NCI-H1048 (cell line): ENCODE data around the gene UBAC1.
"Not testable (repeated sequence)": the region's sequence is repeated elsewhere in the genome, so short reads cannot be mapped to it uniquely, and the experiment has no call there.

Source experiments
- DNase-seq: peaks from one replicate; lab custom pipeline; 2025; lab: John Stamatoyannopoulos, UW

The UBAC1 gene

DNA sequence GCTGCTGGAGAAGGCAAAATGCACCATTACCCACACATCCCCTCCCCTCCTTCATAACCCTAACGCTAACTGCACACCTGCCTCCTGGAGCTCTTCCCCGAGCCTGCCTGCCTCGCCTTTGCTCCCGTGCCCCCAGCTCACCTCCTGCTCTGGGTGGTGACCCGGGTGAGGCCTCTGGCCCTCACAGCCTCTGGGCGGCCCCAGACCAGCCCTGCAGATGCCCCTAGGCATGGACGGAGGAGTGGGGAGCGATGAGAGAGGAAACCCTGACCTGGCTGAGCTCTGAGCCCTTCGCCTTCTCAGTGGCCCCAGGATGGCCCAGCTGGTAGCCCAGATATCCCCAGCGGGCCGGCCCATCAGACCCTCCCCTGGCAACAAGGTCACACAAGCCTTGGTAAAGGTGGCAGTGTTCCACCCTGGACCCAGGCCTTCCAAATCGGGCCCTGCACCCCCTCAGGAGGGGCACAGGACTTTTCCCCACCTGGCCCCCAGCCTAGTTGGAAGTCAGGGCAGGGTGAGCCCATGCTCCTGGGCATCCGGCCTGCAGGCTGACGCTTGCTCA lies 39.3 kb downstream of the UBAC1 start:
- DNase-seq = no peak

DNA sequence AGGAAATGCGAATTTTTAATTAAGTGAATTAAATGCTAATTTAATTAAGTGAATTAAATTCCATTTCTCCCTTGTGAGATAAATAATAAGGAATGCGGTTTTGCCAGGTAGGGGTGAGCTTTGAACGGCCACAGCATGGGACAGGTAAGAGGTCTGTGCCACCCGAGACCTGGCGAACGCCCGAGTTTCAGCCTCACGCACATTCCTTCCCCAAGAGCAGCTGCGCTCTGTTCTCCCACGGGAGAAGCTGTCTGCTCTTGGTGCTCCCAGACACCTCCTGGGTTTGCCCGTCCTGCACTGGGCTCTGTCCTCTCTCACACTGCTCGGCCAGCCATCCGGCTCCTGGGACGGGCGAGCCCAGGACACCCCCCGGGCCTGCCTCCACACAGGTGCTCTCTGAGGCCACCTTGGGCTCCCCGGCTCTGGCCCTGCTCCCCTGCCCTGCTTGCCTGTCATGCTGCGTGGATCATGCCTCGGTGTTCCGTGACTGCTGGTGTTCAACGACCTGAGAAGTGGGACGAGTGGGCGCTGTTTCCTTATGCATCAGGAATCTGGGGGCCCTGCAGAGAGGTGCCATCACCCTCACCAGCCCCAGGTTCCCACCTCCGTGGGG lies 40.1 kb downstream of the UBAC1 start:
- no peak for DNase-seq

DNA sequence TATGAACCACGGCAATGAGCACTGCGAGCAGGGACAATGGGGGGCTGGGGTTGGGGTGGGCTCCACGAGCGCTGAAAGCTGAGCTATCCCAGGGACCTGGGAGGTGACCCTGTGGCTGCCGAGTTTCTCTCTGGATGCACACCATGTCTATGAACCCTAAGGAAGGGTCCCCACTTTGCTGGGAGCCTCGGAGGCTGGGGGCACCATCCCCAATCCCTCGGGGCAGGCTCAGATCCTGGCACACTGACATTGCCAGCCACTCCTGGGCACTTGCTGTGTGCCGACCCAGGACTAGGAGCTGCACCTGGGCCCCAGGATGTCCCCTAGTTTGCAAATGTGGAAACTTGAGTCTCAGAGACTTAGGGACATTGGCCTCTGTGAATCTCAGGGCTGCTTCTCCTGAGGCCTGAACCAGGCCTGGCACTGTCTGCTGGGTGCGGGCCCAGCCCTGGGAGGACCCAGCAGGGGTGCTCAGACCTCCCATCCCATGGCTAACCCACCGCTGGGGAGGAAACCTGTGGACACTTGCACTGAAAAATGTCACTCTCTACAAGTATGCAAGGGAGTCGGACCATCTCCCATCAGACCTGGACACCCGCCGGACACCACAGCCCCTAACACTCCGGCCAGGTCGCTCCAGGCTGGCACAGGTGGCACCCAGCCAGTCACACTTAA lies 40.8 kb downstream of the UBAC1 start:
- no peak for DNase-seq

DNA sequence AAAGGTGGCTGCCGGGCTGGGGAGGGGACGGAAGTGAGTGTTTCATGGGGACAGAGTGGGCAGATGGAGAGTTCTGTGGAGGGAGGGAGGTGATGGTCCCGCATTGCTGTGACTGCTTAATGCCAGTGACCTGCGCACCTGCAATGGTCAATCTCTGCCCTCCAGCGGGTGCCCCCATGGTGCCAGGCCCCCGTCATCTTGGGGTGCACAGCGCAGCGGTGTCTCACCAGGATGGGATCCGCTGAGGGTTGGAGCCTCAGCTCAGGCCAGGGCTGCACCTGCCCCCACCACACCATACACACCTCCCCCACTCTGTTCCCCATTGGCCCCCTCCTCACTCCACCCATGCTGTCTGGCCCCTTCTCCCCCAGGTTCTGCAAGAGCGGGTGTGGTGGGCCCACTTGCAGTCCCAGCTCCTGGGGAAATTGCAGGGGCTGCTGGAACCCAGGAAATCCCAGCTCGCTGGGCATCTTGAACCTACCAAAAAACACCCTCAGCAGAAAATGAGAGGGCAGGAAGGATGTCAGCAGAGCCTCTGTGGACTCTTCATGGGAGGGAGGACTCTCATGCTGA lies 41.8 kb downstream of the UBAC1 start:
- DNase-seq = no peak

DNA sequence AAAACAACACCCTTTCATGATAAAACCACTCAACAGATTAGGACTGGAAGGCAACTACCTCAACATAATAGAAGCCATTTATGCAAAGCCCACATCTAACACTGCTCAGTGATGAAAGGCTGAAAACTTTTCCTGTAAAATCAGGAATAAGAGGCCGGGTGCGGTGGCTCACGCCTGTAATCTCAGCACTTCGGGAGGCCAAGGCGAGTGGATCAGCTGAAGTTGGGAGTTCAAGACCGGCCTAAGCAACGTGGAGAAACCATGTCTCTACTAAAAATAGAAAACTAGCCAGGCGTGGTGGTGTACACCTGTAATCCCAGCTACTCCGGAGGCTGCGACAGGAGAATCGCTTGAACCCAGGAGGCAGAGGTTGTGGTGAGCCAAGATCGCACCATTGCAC lies 44.9 kb downstream of the UBAC1 start:
- not testable (repeated sequence) for DNase-seq

DNA sequence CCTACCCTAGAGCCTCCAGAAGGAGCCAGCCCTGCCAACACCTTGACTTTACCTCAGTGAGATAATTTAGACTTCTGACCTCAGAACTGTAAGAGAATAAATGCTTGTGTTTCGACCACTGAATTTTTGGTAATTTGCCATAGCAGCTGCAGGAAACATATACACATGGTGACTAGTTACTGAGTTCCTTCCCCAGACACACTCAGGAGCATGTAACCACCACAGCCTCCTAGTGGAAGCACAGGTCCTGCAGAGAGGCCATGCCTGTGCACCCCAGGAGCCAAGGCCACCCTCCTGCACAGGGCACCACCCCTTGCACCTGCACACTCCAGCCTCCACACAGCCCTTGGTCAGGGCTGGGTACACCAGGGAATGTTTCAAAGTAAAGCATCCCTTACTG lies 46.3 kb downstream of the UBAC1 start:
- no peak for DNase-seq

DNA sequence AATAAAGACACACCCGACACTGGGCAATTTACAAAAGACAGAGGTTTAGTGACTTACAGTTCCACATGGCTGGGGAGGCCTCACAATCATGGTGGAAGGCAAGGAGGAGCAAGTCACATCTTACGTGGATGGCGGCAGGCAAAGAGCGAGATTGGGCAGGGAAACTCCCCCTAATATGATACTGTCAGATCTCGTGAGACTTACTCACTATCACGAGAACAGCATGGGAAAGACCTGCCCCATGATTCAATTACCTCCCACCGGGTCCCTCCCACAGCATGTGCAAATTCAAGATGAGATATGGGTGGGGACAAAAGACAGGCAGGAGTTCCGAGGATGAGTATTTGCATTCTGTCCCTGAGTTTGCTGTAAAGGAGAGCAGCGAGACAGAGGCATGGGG lies 49.9 kb downstream of the UBAC1 start:
- not testable (repeated sequence) for DNase-seq

DNA sequence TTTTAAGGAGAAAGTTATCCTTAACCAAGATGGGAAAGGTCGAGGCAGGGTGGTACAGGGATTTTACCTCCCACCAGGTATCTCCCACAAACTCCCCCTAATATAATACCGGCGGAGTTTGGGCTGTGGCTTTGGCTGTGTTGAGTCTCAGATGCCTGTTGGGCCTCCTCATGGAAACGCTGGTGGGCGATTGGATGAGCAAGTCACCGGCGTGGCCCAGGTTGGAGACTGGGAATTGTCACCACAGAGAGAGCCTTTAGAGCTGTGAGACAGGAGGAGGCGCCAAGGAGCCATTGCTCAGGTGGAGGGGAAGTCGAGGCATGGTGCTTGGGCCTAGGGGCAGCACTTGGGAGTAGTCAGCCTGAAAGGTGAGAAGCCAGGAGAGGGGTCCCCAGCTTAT lies 50.4 kb downstream of the UBAC1 start:
- no peak for DNase-seq

DNA sequence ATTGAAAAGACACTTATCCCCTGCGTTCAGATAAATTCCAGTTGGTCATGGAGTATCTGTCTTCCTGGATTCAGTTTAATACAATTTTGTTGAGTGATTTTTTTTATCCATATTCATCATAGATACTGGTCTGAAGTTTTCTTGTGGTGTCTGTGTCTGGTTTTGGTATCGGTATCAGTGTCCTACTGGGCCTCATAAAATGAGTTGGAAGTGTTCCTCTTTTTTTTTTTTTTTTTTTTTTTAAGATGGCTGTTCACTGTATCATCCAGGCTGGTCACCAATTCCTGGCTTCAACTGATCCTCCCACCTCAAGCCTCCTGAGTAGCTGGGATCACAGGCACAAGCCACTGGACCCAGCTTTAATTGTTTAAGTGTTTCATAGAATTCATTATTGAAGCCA lies 51.0 kb downstream of the UBAC1 start:
- no peak for DNase-seq

DNA sequence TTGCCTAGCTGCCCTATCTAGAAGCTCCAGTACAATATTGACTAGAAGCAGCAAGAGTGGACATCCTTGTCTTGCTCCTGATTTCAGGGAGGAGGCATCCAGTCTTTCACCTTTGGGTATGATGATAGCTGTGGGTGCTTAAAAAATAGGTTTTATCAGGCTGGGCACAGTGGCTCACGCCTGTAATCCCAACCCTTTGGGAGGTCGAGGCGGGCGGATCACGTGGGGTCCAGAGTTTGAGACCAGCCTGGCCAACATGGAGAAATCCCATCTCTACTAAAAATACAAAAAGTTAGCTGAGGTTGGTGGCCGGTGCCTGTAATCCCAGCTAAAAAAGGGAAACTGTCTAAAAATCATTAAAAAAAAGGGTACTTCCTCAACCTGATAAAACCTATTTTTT lies 51.8 kb downstream of the UBAC1 start:
- no peak for DNase-seq

DNA sequence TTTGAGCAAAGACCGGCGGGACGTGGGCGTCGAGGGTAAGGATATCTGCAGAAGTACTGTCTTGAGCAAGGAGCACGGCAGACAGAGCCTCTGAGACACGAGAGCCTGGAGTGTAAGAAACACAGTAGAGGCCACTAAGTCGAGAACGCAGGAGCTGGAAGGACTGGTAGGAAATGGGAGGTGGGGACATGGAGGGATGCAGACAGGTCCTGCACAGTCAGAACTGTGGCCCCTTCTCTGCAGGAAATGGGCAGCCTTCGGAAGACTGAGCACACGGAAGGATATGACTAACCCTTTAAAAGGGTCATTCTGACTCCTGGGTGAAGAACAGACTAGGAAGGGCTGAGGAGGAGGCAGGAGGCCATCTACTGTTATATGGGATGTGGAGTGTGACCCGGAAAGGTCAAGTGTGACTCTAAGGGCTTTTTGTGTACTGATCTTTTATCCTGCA lies 52.4 kb downstream of the UBAC1 start:
- no peak for DNase-seq

DNA sequence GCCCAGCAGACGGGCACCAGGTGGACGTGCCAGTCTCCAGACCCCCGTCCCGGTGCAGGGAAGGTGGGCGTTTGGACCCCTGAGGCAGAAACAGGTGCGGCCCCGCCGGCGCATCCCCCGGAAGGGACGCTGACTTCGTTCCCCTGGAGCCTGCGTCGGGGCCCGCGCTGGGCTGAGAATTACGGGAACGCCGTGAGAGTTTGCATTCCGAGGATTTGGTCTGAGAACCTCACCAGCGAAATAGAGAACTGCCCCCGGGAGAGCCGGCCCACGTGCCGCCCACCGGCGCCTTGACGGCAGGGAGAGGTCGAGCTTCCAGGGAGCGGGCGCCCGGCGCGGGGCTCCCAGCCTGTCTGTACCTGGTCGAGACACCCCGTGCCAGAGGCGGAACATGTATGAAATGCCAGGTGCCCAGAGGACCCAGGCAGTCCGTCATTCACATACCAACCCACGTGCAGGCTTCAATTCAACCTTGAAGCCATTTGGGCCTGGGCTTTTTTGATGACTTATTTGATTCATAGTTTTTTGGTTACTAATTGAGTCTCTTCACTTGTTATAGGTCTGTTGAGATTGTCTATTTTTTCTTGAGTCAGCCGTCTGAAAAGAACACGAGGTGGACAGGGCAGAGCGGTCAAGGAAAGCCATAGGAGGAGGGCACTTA lies 53.0 kb downstream of the UBAC1 start:
- no peak for DNase-seq

DNA sequence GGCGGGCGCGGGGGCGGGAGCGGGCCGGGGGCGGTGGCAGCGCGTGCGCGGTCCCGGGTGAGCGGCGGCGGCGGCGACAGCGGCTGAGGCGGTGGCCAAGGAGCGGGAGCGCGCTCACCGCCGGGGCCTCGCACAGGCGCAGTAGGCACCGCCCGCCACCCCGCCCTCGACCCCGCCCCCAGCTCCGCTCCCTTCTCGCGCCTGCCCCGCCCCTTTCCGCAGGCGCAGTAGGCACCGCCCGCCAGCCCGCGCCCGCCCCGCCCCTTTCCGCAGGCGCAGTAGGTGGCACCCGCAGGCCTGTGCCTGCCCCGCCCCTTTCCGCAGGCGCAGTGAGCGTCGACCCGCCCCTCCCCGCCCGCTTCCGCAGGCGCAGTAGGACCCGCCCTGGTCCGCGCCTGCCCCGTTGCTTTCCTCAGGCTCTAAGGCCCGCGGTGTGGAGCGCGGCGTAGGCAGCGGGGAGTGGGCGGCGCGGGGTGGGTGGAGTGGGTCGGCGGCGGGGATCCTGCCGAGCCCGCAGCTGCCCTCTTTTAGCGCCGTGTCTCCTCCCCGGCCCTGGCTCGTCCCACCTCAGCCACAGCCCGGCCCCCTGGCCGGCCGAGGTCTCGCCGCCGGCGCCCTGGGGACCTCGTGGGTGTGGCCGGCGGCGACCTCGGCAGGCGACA lies 53.6 kb downstream of the UBAC1 start, which contains the start of gene CAMSAP1:
TSS of gene CAMSAP1 (minus strand) at position 116 of the 662 bp plus-strand sequence. CDS start 387 bp downstream, outside the sequence.
- peak; percentile 84 for DNase-seq

DNA sequence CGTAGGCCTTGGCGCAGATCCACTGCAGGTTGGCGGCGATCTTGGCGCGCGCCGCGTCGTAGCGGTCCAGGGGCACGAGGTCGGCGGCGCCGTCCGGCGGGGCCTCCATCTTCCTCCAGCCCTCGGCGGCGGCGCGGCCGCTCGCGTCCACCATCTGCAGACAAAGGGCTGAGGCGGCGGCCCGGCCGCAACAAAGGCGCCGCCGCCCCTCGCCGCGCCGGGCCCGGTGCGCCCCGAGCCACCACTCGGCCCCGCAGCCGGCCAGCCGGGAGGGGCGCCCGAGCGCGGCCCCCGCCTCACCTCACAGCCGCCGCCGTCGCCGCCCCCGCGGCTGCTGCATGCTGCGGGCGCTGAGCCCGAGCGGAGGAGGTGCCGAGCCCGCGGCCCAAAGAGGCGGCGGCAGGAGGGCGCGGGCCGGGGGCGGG lies 54.2 kb downstream of the UBAC1 start:
- DNase-seq = no peak

DNA sequence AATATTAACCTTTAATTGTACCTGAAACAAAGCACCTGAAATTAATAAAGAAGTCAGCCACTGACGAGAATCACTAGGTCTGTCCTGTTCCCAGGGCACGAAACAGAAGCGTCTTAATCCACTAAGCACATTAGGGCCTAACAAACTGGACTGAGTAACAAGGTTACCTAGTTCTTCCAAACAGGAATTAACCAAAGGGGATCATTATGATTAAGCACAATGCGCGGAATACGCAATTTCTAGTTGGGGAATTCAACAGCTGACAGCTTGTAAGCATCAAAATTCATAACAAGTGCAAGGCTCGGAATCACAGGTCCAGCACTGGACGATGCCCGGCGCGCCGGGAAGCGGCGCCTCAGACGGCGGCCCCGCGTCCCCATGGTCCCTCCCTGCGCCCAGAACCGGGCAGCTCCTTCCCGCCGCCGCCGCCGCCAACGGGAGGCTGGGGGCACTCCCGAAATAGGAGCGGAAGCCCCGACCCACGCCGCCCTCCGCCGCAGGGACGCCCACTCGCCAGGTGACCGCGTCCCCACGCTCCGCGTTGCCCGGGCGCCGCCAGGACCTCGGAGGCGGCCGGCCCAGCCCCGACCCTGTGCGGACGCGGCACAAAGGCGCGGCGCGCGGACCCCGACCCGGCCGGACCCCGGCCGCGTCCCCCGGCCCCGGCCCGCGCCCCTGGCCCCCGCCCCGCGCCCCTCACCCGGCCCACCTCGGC lies 54.7 kb downstream of the UBAC1 start:
- DNase-seq = no peak

DNA sequence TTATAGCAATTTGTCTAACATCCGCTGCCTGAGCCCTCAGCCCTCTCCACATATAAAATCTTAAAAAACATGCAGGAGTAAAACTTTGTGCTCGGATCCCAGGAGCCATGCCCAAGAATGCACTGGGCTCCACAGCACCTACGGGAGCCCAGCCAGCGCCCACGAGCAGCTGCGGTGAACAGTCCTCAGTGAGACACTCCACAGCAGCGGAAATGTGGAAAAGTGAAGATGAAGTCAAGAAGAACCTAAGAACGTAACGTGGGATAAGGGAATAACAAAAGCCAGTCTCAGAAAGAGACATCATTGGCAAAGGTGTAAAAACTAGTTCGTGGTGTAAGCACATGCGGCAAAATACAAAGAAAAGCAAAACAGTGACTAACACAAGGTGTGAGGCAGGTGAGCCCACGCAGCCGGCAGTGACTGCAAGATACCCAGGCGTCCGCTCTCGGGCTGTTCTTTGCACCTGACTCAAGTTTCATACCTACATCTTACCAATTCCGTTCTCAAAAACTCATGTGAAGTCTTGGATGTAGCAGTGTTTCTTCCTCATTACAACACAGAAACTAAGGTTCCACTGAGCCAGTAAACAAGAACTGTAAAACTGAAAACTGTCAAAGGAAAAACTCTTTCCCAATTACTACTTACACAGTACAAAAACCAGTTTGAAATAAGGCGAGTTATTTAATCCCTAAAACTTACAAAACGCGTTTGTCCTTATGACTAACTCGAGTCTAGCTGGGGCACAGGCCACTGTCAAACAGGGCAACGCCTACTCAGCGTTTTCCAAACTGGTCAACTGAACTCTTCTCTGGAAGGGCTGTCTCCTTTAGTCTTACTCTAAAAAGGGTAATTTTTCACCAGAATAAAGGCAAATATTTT lies 55.6 kb downstream of the UBAC1 start:
- no peak for DNase-seq

DNA sequence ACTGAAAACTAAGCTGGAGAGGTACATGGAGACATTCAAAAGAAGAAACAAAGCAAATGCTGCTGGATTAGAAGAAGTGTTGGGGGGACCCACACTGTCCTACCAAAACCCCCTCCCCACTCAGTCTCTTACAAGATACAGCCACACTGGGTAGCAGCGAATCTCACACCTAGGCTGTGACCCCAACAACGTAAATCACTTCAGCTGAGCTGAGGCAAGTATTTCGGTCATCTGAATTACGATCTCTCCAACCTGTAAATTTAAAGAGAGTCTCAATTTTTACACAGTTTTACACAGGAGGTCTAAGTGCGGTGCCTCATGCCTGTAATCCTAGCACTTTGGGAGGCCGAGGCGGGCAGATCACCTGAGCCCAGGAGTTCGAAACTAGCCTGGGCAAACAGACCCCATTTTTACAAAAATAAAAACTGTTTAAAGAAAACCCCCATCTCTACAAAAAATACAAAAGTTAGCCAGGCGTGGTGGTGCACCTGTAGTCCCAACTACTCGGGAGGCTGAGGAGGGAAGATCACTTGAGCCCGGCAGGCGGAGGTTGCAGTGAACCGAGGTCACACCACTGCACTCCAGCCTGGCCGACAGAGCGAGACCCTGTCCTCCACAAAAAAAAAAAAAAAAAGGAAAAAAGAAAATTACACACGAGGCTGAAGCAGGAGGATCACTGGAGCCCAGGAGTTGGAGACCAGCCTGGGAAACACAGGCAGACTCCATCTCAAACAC lies 57.2 kb downstream of the UBAC1 start:
- DNase-seq = no peak

DNA sequence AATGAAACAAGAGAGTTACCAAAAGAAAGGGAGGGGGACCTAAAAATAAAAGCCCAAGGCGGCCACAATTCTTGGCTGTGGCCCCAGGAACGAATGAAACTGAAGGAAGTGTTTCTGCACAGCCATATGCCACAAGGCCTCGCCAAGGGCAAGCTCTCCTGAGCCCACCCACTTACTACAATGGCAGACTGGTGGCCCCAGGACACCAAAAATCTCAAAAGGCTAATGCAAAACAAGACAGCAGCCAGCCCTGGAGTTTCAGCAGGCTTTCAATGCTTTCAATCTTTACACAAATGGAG lies 57.9 kb downstream of the UBAC1 start:
- no peak for DNase-seq

DNA sequence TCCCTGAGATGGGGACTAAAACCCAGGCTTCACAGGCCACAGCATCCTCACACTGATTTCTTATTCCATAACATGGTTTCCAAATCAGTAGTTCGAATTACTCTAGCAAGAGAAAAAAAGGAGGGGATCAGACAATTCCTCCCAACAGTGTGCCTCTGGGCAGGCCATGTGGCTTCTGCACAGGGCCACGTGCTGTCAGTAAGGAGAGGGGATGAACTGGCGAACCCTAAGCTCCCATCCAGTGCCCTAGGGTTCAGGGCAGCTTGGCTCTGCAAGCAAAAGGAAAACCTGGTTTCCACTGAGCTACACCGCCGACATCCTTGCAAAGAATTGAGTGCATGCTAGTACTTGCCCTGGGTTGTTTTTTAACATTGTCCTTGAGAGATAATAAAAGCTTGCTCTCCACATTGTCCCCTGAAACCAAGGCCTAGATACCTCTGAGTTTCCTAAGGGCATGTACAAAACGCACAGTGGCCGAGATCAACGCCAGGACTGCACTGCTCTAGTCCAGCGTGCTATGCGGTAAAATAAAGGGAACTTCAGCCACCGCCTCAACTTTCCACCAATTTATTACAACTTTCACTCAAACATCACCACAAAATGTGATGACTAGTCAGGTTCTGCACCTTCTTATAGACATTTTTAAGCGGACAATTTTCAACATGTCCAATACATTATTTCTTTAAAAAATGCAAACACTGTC lies 58.4 kb downstream of the UBAC1 start:
- DNase-seq = no peak
